Natural killer cell (primary cell): Measurements from ENCODE around the gene DSCAML1. TPM values are rescaled to one million over a fixed set of nuclear protein-coding genes. Genes with fewer than 3 reads are reported as not detected.

ENCODE experiments used
- ATAC-seq, 3 donors: fragments of 150-1000 bp in 2 of 3; fragments of 200-7000 bp in 1 of 3; cut with Tn5 transposase; 1 replicate in 1 of 3; 2 replicates in 2 of 3; pipeline ENCODE4 v1.10.0; 2021; ENCODE audit warnings: mild to moderate bottlenecking in 2 of 3, moderate library complexity in 2 of 3
- DNase-seq, 2 donors: peaks; one replicate each; pipeline versions ENCODE4 v3.0.0 to v3.0.0-alpha.2; 2013 to 2021; ENCODE audit warnings: mixed read lengths in 1 of 2
- H3K27ac ChIP-seq: one replicate; pipeline ENCODE4 v1.5.1; 2013; ENCODE audit warnings: mild to moderate bottlenecking, low read length
- H3K27me3 ChIP-seq: one replicate; pipeline ENCODE4 v1.6.1; 2013; ENCODE audit warnings: low read length; ENCODE audit not compliant: control insufficient read depth, insufficient read depth
- H3K36me3 ChIP-seq: one replicate; pipeline ENCODE4 v1.6.1; 2013; ENCODE audit warnings: low read length; ENCODE audit not compliant: control insufficient read depth, insufficient read depth
- H3K4me1 ChIP-seq: one replicate; pipeline ENCODE4 v1.6.1; 2013; ENCODE audit warnings: low read length; ENCODE audit not compliant: control insufficient read depth, insufficient read depth
- H3K4me3 ChIP-seq: one replicate; pipeline ENCODE4 v1.5.1; 2013; ENCODE audit warnings: low read length
- H3K9me3 ChIP-seq: one replicate; pipeline ENCODE4 v1.6.1; 2013; ENCODE audit warnings: low read length; ENCODE audit not compliant: control insufficient read depth, insufficient read depth
- H3K27ac Mint-ChIP-seq, 2 donors: one replicate each; pipeline ENCODE4 v1.8.0; 2022; ENCODE audit warnings: mild to moderate bottlenecking in 2 of 2, mixed read lengths in 2 of 2, moderate library complexity in 1 of 2
- H3K27me3 Mint-ChIP-seq, 2 donors: one replicate each; pipeline ENCODE4 v1.8.0; 2022; ENCODE audit warnings: low read depth in 2 of 2, mixed read lengths in 2 of 2
- H3K36me3 Mint-ChIP-seq: one replicate; pipeline ENCODE4 v1.8.0; 2022; ENCODE audit warnings: mixed read lengths
- H3K4me1 Mint-ChIP-seq, 2 donors: one replicate each; pipeline ENCODE4 v1.8.0; 2022; ENCODE audit warnings: mixed read lengths in 2 of 2
- H3K4me3 Mint-ChIP-seq: one replicate; pipeline ENCODE4 v1.8.0; 2022; ENCODE audit warnings: mild to moderate bottlenecking, moderate library complexity, mixed read lengths
- H3K9me3 Mint-ChIP-seq, 2 donors: one replicate each; pipeline ENCODE4 v1.8.0; 2022; ENCODE audit warnings: mixed read lengths in 2 of 2
- WGBS: methylation state at CpG from one replicate; pipeline ENCODE4 v1.1.7; 2013; ENCODE audit warnings: missing lambda C conversion rate; ENCODE audit not compliant: insufficient coverage; 5-methylcytosine and 5-hydroxymethylcytosine counted together
- intact Hi-C: fragments of 100-400 bp; cut with micrococcal nuclease; formaldehyde crosslinking; loops from one replicate; pipeline ENCODE4 v1.14.2; 2022
- total RNA-seq, 4 donors: library from RNA; stranded (reverse); fragments of 120-200 nt in 1 of 4; gene quantifications; one replicate each; pipeline versions ENCODE4 v1.2.3 to v1.2.4, GENCODE V29; 2013 to 2022
- TF ChIP-seq, protein P1 (sequence below): fragments of 200-600 bp; IDR thresholded peaks from one replicate; pipeline ENCODE4 v1.8.0; 2022; ENCODE audit warnings: antibody characterized with exemption

DSCAML1 gene
- total RNA-seq, 3 donors from 2014 or later (not counting 1 experiment from before 2014, with no cell fraction given), result 0.66 TPM; not detected in 2

DNA sequence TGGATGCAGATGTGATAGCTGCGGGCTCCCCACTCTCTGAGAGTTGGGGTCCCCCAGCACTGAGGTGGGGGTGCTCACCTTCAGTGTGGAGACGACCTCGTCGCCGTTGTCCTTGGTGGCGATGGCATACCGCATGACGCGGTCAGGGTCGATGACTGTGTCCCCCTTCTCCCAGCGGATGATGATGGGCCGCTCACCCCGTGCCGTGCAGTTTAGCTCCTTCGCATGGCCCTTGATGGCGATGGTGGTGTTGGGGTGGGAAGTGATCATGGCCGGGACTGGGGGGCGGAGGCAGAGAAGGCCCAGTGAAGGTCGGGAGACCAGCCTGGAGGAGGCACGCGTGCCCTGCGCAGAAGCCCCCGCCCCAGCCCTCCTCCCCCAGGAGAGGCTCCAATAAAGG, 315.1 kb downstream of the DSCAML1 start:
- H3K9me3 ChIP-seq, result no peaks in the 10 kb centered on the region
- peaks cover 0 to 7% of the 10 kb centered on the region in 2 donors for H3K27me3 Mint-ChIP-seq
- no peaks in the 10 kb centered on the region for H3K9me3 Mint-ChIP-seq
- H3K4me3 Mint-ChIP-seq, result no peak overlapping the region
- DNase-seq (no peak), ATAC-seq (no peak)
- H3K27ac ChIP-seq, result no peak overlapping the region
- TF ChIP-seq, protein P1, sequence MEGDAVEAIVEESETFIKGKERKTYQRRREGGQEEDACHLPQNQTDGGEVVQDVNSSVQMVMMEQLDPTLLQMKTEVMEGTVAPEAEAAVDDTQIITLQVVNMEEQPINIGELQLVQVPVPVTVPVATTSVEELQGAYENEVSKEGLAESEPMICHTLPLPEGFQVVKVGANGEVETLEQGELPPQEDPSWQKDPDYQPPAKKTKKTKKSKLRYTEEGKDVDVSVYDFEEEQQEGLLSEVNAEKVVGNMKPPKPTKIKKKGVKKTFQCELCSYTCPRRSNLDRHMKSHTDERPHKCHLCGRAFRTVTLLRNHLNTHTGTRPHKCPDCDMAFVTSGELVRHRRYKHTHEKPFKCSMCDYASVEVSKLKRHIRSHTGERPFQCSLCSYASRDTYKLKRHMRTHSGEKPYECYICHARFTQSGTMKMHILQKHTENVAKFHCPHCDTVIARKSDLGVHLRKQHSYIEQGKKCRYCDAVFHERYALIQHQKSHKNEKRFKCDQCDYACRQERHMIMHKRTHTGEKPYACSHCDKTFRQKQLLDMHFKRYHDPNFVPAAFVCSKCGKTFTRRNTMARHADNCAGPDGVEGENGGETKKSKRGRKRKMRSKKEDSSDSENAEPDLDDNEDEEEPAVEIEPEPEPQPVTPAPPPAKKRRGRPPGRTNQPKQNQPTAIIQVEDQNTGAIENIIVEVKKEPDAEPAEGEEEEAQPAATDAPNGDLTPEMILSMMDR, result no peak
- intact Hi-C loops, result no loop called here
- H3K4me1 ChIP-seq, result no peaks in the 10 kb centered on the region
- H3K4me1 Mint-ChIP-seq, result no peaks in the 10 kb centered on the region
- H3K36me3 Mint-ChIP-seq, result no peaks in the 10 kb centered on the region
- H3K36me3 ChIP-seq, result no peaks in the 10 kb centered on the region
- no peaks in the 10 kb centered on the region for H3K27me3 ChIP-seq
- WGBS, result 98% methylated on average over 22 of the region's 23 CpGs
- no peak overlapping the region for H3K4me3 ChIP-seq
- no peak overlapping the region for H3K27ac Mint-ChIP-seq

DNA sequence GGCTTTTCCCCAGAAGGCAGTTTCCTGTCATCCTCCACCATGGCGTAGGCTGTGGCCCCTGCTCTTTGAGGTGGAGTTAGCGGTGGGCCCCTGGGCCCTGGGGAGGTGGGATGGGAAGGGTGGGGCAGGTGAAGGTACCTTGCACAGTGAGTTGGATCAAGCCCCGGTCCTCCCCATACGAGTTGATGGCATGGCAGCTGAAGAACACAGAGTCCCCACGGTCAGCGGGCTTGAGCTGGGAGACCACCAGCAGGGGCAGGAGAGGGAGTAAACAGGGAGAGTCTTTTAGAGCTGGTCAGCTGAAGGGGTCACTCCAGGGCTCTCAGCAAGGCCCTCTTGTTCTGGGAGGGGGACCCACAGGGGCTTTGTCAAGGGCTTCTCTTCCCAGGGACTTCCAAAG, 316.0 kb downstream of the DSCAML1 start:
- Histone ChIP-seq H3K27ac (no peak overlapping the region), H3K4me3 (no peak overlapping the region), H3K9me3 (no peaks in the 10 kb centered on the region), H3K4me1 (no peaks in the 10 kb centered on the region), H3K36me3 (no peaks in the 10 kb centered on the region), H3K27me3 (no peaks in the 10 kb centered on the region)
- TF ChIP-seq, protein P1, result no peak
- no peaks in the 10 kb centered on the region for H3K36me3 Mint-ChIP-seq
- H3K27me3 Mint-ChIP-seq, result peaks cover 4 to 14% of the 10 kb centered on the region in 2 donors
- H3K9me3 Mint-ChIP-seq, result no peaks in the 10 kb centered on the region
- DNase-seq (no peak), ATAC-seq (no peak)
- WGBS, result 94% methylated on average over 6 of the region's 6 CpGs
- H3K27ac Mint-ChIP-seq, result no peak overlapping the region
- H3K4me3 Mint-ChIP-seq, result no peak overlapping the region
- no peaks in the 10 kb centered on the region for H3K4me1 Mint-ChIP-seq
- intact Hi-C loops, result no loop called here

DNA sequence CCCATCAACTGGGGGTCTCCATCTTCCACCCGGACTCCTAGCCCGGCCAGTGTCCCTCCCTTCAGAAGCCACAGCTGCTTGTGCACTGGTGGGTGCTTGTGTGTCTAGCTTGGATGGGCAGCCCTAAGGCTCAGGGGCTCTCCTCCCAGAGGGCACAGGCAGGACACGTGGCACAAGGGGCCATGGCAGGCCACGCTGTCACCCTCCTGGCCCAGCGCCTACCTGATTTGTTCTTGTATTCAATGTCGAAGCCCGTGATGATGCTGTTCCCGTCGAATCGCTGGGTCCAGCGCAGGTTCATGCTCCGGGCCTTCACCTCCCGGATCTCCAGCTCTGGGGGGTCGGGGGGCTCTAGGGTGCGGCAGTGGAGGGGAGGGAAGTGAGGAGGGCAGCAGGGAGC, 316.8 kb downstream of the DSCAML1 start:
- Histone ChIP-seq H3K36me3 (no peaks in the 10 kb centered on the region), H3K27ac (no peak overlapping the region), H3K27me3 (no peaks in the 10 kb centered on the region), H3K4me3 (no peak overlapping the region), H3K4me1 (no peaks in the 10 kb centered on the region), H3K9me3 (no peaks in the 10 kb centered on the region)
- Mint-ChIP-seq H3K27me3 (peaks cover 6 to 14% of the 10 kb centered on the region in 2 donors), H3K27ac (no peak overlapping the region), H3K9me3 (no peaks in the 10 kb centered on the region), H3K4me1 (no peaks in the 10 kb centered on the region), H3K36me3 (no peaks in the 10 kb centered on the region), H3K4me3 (no peak overlapping the region)
- no peak for DNase-seq
- WGBS, result 93% methylated on average over 15 of the region's 15 CpGs
- ATAC-seq, result no peak
- intact Hi-C loops, result no loop called here
- TF ChIP-seq, protein P1, result no peak

DNA sequence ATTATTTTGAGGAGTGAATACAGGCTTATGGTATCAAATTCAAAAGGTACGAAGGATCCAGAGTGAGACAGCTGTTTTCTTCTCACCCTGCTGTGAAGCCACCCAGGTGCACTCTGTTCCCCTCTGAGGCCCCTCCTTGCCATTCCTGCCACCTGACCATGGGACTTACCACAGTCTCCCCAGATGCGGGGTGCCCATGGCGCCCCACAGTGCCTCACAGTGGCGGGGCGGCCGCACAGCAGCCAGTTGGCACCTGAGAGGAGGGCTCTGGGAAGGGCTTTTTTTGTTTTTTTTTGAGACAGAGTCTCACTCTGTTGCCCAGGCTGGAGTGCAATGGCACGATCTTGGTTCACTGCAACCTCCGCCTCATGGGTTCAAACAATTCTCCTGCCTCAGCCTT, 317.6 kb downstream of the DSCAML1 start:
- no peaks in the 10 kb centered on the region for H3K4me1 ChIP-seq
- WGBS, result 76% methylated on average over 8 of the region's 8 CpGs
- no peak for ATAC-seq

More for the DNA sequence above, 317.6 kb downstream of the DSCAML1 start:
- Histone ChIP-seq H3K36me3 (no peaks in the 10 kb centered on the region), H3K9me3 (no peaks in the 10 kb centered on the region), H3K4me3 (no peak overlapping the region), H3K27ac (no peak overlapping the region), H3K27me3 (no peaks in the 10 kb centered on the region)
- no peak overlapping the region for H3K4me3 Mint-ChIP-seq
- no peaks in the 10 kb centered on the region for H3K9me3 Mint-ChIP-seq
- DNase-seq, result no peak
- H3K36me3 Mint-ChIP-seq, result no peaks in the 10 kb centered on the region
- TF ChIP-seq, protein P1, result no peak
- intact Hi-C loops, result no loop called here
- peaks cover 9 to 14% of the 10 kb centered on the region in 2 donors for H3K27me3 Mint-ChIP-seq
- H3K27ac Mint-ChIP-seq, result no peak overlapping the region
- no peaks in the 10 kb centered on the region for H3K4me1 Mint-ChIP-seq
